ENCODE results near the gene DENND11. TPM values are rescaled to one million over a fixed set of nuclear protein-coding genes. Genes with fewer than 3 reads are reported as not detected.

The DENND11 gene
- total and polyA plus RNA-seq, 2 of the 4 experiments (the other 2 are of a cell fraction) = 2.9 to 5.0 TPM

GRCh38 chr7:141652691-141653090 lies 49.3 kb downstream of the DENND11 start:
- Histone ChIP-seq H3K27me3 (ENCODE audit: control insufficient read depth, insufficient read depth, low read length) (no peaks in the 10 kb centered on the region), H4K5ac (ENCODE audit: low read depth, low read length) (no peak overlapping the region), H4K20me1 (ENCODE audit: insufficient read depth, low read length) (no peaks in the 10 kb centered on the region), H3K36me3 (ENCODE audit: control insufficient read depth, insufficient read depth, low read length) (peaks cover 13% of the 10 kb centered on the region), H3K4me2 (ENCODE audit: low read depth, low read length) (no peak overlapping the region), H4K91ac (ENCODE audit: insufficient read depth, low read depth, low read length) (no peak overlapping the region), H3K9me3 (ENCODE audit: control insufficient read depth, insufficient read depth, low read length) (no peaks in the 10 kb centered on the region), H3K56ac (ENCODE audit: extremely low read depth, insufficient read depth, low read length) (no peak overlapping the region), H2BK20ac (ENCODE audit: low read depth, low read length) (no peak overlapping the region), H2BK15ac (ENCODE audit: low read depth, low read length) (no peak overlapping the region), H3K9me1 (ENCODE audit: insufficient read depth, low read length) (no peaks in the 10 kb centered on the region), H3K79me1 (ENCODE audit: low read depth in 1 of 2, low read length in 2 of 2) (no peaks in the 10 kb centered on the region), H3K14ac (replicated peaks; ENCODE audit: low read depth, low read length) (no peak overlapping the region), H2BK5ac (ENCODE audit: low read depth, low read length, poor library complexity, severe bottlenecking) (no peak overlapping the region), H3K4me3 (ENCODE audit: insufficient read depth, low read depth, low read length) (no peak overlapping the region), H3K4me1 (ENCODE audit: control insufficient read depth, insufficient read depth, low read length) (no peaks in the 10 kb centered on the region), H2AK5ac (ENCODE audit: low read depth, low read length) (no peak overlapping the region), H4K8ac (ENCODE audit: low read depth in 2 of 2, low read length in 2 of 2) (no peak overlapping the region), H2AFZ (replicated peaks; ENCODE audit: low read length, poor library complexity) (no peak overlapping the region), H3K9ac (ENCODE audit: low read depth, low read length) (no peak overlapping the region), H3K4ac (ENCODE audit: low read depth, low read length) (no peak overlapping the region), H3K23ac (ENCODE audit: low read depth, low read length) (no peak overlapping the region), H3K18ac (ENCODE audit: low read depth, low read length) (no peak overlapping the region), H2BK120ac (ENCODE audit: low read depth, low read length) (no peak overlapping the region), H3K27ac (ENCODE audit: insufficient read depth, low read length) (no peak overlapping the region), H2AK9ac (replicated peaks; ENCODE audit: low read depth, low read length, poor library complexity) (no peak overlapping the region)
- ATAC-seq (ENCODE audit: low read depth) = no peak
- POLR2A ChIA-PET (ENCODE audit: unreplicated experiment) = no interaction called here
- no peak for TF ChIP-seq CEBPB (IDR thresholded peaks at IDR 0.05; ENCODE audit: low read depth, low read length)
- no peak for TF ChIP-seq USF2 (IDR thresholded peaks at IDR 0.05; ENCODE audit: low read depth, low read length)
- TF ChIP-seq ELK1 (IDR thresholded peaks at IDR 0.05; ENCODE audit: borderline replicate concordance, low read depth, low read length) = no peak
- TF ChIP-seq RCOR1 (IDR thresholded peaks at IDR 0.05; ENCODE audit: insufficient replicate concordance, low read length) = no peak
- no peak for TF ChIP-seq MAZ (IDR thresholded peaks at IDR 0.05; ENCODE audit: borderline replicate concordance, low read depth, low read length)
- no peak for TF ChIP-seq FOS (IDR thresholded peaks at IDR 0.05; ENCODE audit: low read depth, low read length)
- no peak for TF ChIP-seq CTCF (conservative IDR thresholded peaks at IDR 0.05; ENCODE audit: low read depth, low read length)
- TF ChIP-seq BHLHE40 (IDR thresholded peaks at IDR 0.05; ENCODE audit: low read depth, low read length) = no peak
- no peak for TF ChIP-seq POLR2A (IDR thresholded peaks at IDR 0.05; ENCODE audit: low read depth, low read length)
- no peak for TF ChIP-seq RFX5 (IDR thresholded peaks at IDR 0.05; ENCODE audit: low read depth, low read length)
- no peak for TF ChIP-seq RAD21 (IDR thresholded peaks at IDR 0.05; ENCODE audit: low read length)
- TF ChIP-seq SMC3 (IDR thresholded peaks at IDR 0.05; ENCODE audit: low read depth, low read length) = no peak
- TF ChIP-seq MXI1 (IDR thresholded peaks at IDR 0.05; ENCODE audit: borderline replicate concordance, low read depth, low read length) = no peak
- no peak for TF ChIP-seq NFE2L2 (IDR thresholded peaks at IDR 0.05; ENCODE audit: low read depth, low read length)
- no peak for TF ChIP-seq MAFK (IDR thresholded peaks at IDR 0.05; ENCODE audit: low read depth, low read length)
- no peak for TF ChIP-seq CHD1 (IDR thresholded peaks at IDR 0.05; ENCODE audit: low read depth, low read length)
- WGBS, 2 experiments (ENCODE audit: extremely low coverage in 2 of 2, insufficient read length in 1 of 2) = no CpG with 5 or more reads among the region's 3 CpGs
- intact Hi-C loops (cut with micrococcal nuclease) (loop anchor here (5.0 to 10.0 kb wide), 3 partner anchors 85 to 980 kb away; partner anchors contain the start of genes ADCK2, SSBP1 and TMEM178B), in situ Hi-C loops (cut with MboI; ENCODE audit: low sequenced_read_pairs) (loop anchor here (10.0 kb wide), 1 partner anchor 838 kb away; no protein-coding TSS in a partner anchor), dilution Hi-C loops (cut with HindIII; ENCODE audit: low sequenced_read_pairs, unreplicated experiment) (no loop called here)
- no peak for DNase-seq
- no TSS peak for BruUV-seq (replicated peaks)
- CTCF ChIA-PET = no interaction called here

All from IMR-90 (cell line).